GM12878 (cell line): ENCODE measurements around the gene SMTNL2.

Source experiments
- CHD1 ChIP-seq: IDR thresholded peaks from 2 replicates; pipeline ENCODE4 v1.6.1; 2012; ENCODE audit warnings: low read depth, low read length, improper control_type of control experiment
- KDM1A ChIP-seq: fragments of 200-600 bp; sonication (generic); IDR thresholded peaks from 2 replicates; pipeline ENCODE4 v1.6.1; 2016; ENCODE audit warnings: borderline replicate concordance
- LARP7 ChIP-seq: fragments of 450-650 bp; IDR thresholded peaks from 2 replicates; pipeline ENCODE4 v1.6.1; 2017; ENCODE audit warnings: mild to moderate bottlenecking
- YY1 ChIP-seq: IDR thresholded peaks from 2 replicates; pipeline ENCODE4 v1.6.1; 2011; ENCODE audit warnings: low read depth, mild to moderate bottlenecking, low read length
- ZBTB11 ChIP-seq: fragments of 450-650 bp; formaldehyde crosslinking; IDR thresholded peaks from 2 replicates; pipeline ENCODE4 v1.5.0; 2022; ENCODE audit warnings: mild to moderate bottlenecking, missing genetic modification characterization
- ZBTB40 ChIP-seq: fragments of 450-650 bp; IDR thresholded peaks from 2 replicates; pipeline ENCODE4 v1.6.1; 2016; ENCODE audit warnings: mild to moderate bottlenecking, moderate library complexity, borderline replicate concordance

- no peak for TF ChIP-seq ZBTB40
- TF ChIP-seq KDM1A = no peak
- TF ChIP-seq ZBTB11 (CRISPR knock-in tag) = no peak
- no peak for TF ChIP-seq LARP7
- no peak for TF ChIP-seq YY1
- TF ChIP-seq CHD1 = no peak
Measured at GRCh38 chr17:4593021-4593421, 8.7 kb downstream of the SMTNL2 start.
